Right lung (tissue), 5 donors: Measurements from ENCODE around the gene EFCAB5. TPM values are rescaled to one million over a fixed set of nuclear protein-coding genes. Genes with fewer than 3 reads are reported as not detected.
"Not testable (repeated sequence)": the region's sequence is repeated elsewhere in the genome, so short reads cannot be mapped to it uniquely, and the experiment has no call there.

Source experiments
- DNase-seq, 2 donors: peaks; one replicate each; pipeline ENCODE4 v3.0.0-alpha.2; 2013
- polyA plus RNA-seq, 5 donors: library from polyadenylated mRNA; unstranded; fragments of 120-200 nt; gene quantifications; one replicate each; pipeline versions ENCODE4 v1.2.1 to v1.2.3, GENCODE V29; 2013; ENCODE audit warnings: inconsistent platforms in 1 of 5, low replicate concordance in 1 of 5; ENCODE audit not compliant: insufficient read length in 5 of 5, insufficient read depth in 1 of 5

The EFCAB5 gene
- polyA plus RNA-seq, 5 donors = 0.96 to 2.2 (median 1.3) TPM

- DNase-seq = peak; percentile 30 to 66
These were observed 152.2 kb downstream of the EFCAB5 start for GRCh38 chr17:30093463-30094147.

GRCh38 chr17:30095507-30096244 is 154.2 kb downstream of the EFCAB5 start:
- DNase-seq = no peak

- no peak for DNase-seq
These were observed 160.4 kb downstream of the EFCAB5 start for GRCh38 chr17:30101686-30102390.

GRCh38 chr17:30103921-30104320 is 162.5 kb downstream of the EFCAB5 start:
- DNase-seq = no peak

- DNase-seq = peak; percentile 69 to 82
These were observed 163.3 kb downstream of the EFCAB5 start for GRCh38 chr17:30104575-30105339.

- DNase-seq = no peak
These were observed 171.4 kb downstream of the EFCAB5 start for GRCh38 chr17:30112794-30113193.

GRCh38 chr17:30113213-30113612 is 171.8 kb downstream of the EFCAB5 start:
- no peak for DNase-seq

- DNase-seq = no peak
These were observed 174.9 kb downstream of the EFCAB5 start for GRCh38 chr17:30116345-30116660.

- DNase-seq = peak; percentile 96
These were observed 175.5 kb downstream of the EFCAB5 start, which contains the start of gene NSRP1 for GRCh38 chr17:30116661-30117551. Gene NSRP1 (plus strand): TSS chr17:30116816. CDS start chr17:30116844, 28 bp downstream.

GRCh38 chr17:30117675-30118081 is 176.2 kb downstream of the EFCAB5 start:
- peak; percentile 24 to 31 for DNase-seq

- DNase-seq = not testable (repeated sequence)
These were observed 177.2 kb downstream of the EFCAB5 start for GRCh38 chr17:30118635-30119034.

GRCh38 chr17:30124273-30124796 is 182.9 kb downstream of the EFCAB5 start:
- DNase-seq = no peak

- DNase-seq = no peak
These were observed 188.7 kb downstream of the EFCAB5 start for GRCh38 chr17:30130121-30130520.

- DNase-seq = no peak
These were observed 191.2 kb downstream of the EFCAB5 start for GRCh38 chr17:30132615-30133014.

GRCh38 chr17:30133197-30133596 is 191.8 kb downstream of the EFCAB5 start:
- DNase-seq = no peak

- no peak for DNase-seq
These were observed 193.1 kb downstream of the EFCAB5 start for GRCh38 chr17:30134551-30134950.

GRCh38 chr17:30137158-30137557 is 195.7 kb downstream of the EFCAB5 start:
- no peak for DNase-seq

- DNase-seq = not testable (repeated sequence)
These were observed 206.4 kb downstream of the EFCAB5 start for GRCh38 chr17:30147860-30148259.

- DNase-seq = no peak
These were observed 206.9 kb downstream of the EFCAB5 start for GRCh38 chr17:30148376-30148775.

- no peak for DNase-seq
These were observed 210.0 kb downstream of the EFCAB5 start for GRCh38 chr17:30151471-30151870.

- no peak for DNase-seq
These were observed 212.0 kb downstream of the EFCAB5 start for GRCh38 chr17:30153463-30153862.
